ENCODE results near the gene STX1A.
"Not testable (repeated sequence)": the region's sequence is repeated elsewhere in the genome, so short reads cannot be mapped to it uniquely, and the experiment has no call there.

DNA sequence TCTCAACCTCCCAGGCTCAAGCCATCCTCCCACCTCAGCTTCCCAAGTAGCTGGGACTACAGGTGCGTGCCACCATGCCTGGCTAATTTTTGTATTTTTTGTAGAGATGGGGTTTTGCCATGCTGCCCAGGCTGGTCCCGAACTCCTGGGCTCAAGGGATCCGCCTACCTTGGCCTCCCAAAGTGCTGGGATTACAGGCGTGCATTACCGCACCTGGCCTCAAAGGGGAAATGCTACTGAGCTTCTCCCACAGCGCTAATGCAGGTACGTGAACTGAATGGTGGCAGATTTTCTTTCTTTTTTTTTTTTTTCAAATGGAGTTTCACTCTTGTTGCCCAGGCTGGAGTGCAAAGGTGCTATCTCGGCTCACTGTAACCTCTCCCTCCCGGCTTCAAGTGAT, 43.4 kb downstream of the STX1A start:
- TF ChIP-seq, protein P1, sequence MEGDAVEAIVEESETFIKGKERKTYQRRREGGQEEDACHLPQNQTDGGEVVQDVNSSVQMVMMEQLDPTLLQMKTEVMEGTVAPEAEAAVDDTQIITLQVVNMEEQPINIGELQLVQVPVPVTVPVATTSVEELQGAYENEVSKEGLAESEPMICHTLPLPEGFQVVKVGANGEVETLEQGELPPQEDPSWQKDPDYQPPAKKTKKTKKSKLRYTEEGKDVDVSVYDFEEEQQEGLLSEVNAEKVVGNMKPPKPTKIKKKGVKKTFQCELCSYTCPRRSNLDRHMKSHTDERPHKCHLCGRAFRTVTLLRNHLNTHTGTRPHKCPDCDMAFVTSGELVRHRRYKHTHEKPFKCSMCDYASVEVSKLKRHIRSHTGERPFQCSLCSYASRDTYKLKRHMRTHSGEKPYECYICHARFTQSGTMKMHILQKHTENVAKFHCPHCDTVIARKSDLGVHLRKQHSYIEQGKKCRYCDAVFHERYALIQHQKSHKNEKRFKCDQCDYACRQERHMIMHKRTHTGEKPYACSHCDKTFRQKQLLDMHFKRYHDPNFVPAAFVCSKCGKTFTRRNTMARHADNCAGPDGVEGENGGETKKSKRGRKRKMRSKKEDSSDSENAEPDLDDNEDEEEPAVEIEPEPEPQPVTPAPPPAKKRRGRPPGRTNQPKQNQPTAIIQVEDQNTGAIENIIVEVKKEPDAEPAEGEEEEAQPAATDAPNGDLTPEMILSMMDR (optimal IDR thresholded peaks at IDR 0.05 in 1 of 3, IDR thresholded peaks at IDR 0.05 in 1 of 3, conservative IDR thresholded peaks at IDR 0.05 in 1 of 3; ENCODE audit: extremely low read depth in 1 of 3, insufficient read depth in 2 of 3, low read length in 3 of 3), result not testable (repeated sequence)
- not testable (repeated sequence) for TF ChIP-seq EZH2 (IDR thresholded peaks at IDR 0.05; ENCODE audit: low read length)
